Sigmoid colon (tissue), 4 donors: ENCODE measurements around the gene GABBR2.

Source experiments
- CTCF ChIP-seq, 4 experiments: fragments of 450-650 bp in 3 of 4; fragments of 200-600 bp in 1 of 4; IDR thresholded peaks; one replicate each; pipeline ENCODE4 v1.5.1; 2016 to 2019; ENCODE audit warnings: antibody characterized with exemption in 4 of 4, mild to moderate bottlenecking in 3 of 4, moderate library complexity in 2 of 4
- EP300 ChIP-seq, 4 donors: sonication (generic); formaldehyde crosslinking; IDR thresholded peaks; one replicate each; pipeline ENCODE4 v1.6.1; 2017; ENCODE audit warnings: antibody characterized with exemption in 4 of 4
- POLR2A ChIP-seq, 2 donors: fragments of 450-650 bp; IDR thresholded peaks; one replicate each; pipeline ENCODE4 v1.6.1; 2016; ENCODE audit warnings: antibody characterized with exemption in 2 of 2, mild to moderate bottlenecking in 2 of 2, moderate library complexity in 2 of 2
- POLR2AphosphoS5 ChIP-seq, 4 donors: sonication (generic); formaldehyde crosslinking; IDR thresholded peaks; one replicate each; pipeline ENCODE4 v1.6.1; 2017; ENCODE audit warnings: antibody characterized with exemption in 4 of 4

DNA sequence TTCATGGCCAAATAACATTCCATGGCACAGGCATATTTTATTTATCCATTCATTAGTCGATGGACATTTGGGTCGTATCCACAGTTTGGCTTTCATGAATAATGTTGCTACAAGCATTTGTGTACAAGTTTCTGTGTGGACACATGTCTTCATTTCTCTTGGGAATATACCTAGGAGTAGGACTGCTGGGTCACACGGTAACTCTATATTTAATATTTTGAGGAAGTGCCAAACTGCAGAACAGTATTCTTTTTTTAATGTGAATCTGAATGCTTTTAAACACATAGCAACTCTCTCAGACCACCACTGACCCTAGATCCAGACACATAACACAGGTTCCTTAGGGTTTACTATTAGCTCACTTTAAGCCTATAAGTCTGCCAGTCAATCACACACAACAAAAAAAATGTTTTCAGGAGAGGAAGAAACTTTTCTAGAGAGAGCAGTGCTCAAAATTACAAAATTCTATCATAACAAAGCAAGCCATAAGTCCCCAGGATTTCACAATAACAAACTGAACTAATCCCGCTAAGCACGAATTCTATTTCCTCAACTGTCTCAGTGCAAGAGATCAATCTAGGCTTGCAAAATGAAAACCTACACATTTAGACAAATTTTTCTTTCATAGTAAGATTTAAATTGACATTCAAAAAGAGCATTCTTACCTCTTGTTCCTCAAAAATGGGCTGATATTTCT, 41.8 kb upstream of the GABBR2 start:
- TF ChIP-seq CTCF (IDR thresholded peaks at IDR 0.05) (no peak), EP300 (IDR thresholded peaks at IDR 0.05) (no peak), POLR2AphosphoS5 (IDR thresholded peaks at IDR 0.05) (no peak), POLR2A (IDR thresholded peaks at IDR 0.05) (no peak)
